HG02884 (cell line): Measurements from ENCODE around the gene TNFRSF18.
"Not testable (repeated sequence)": the region's sequence is repeated elsewhere in the genome, so short reads cannot be mapped to it uniquely, and the experiment has no call there.

Experiments
- ATAC-seq: cut with Tn5 transposase; IDR thresholded peaks from one replicate; pipeline ENCODE4 v1.9.1; 2021; ENCODE audit warnings: mild to moderate bottlenecking, moderate library complexity; ENCODE audit not compliant: unreplicated experiment

TNFRSF18 gene

DNA sequence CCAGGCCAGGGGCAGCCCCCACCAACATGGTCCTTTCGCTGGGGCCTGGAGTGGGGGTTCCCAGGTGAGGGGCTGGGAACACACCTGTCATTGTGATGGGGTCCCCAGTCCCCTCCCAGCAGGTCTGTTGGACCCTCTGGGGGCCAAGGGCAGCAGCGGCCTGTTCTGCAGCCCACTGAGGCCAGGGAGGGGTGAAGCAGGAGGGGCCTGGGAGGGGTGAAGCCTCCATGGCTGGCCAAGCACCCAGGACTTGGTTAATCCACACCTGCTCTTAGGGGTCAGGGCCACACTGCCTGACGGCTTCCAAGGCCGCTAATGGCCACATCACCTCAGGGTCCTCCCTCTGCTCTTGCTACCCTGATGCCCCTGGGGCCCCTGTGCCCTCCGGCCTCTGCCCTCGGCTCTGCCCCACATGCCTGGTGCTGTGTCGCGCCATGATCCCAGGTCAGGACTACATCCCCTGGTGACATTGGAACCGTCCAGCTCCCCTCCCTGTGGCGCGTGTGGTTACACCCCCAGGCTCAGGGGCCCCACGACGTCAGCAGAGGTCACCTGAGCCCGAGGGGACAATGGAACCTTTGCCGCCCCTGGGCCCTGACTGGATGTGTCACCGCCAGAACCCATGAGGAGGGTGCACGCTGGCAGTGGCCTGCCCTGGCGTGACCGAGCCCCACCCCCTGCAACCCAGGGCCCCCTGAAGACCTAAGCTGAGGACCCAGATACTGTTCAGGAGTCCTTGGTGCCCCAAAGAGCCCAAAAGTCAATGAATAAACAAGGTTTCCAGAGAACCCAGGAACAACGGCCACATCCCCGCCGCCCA, 7.0 kb downstream of the TNFRSF18 start:
- no peak for ATAC-seq

GRCh38 chr1:1198423-1199140, 7.8 kb downstream of the TNFRSF18 start:
- no peak for ATAC-seq

DNA sequence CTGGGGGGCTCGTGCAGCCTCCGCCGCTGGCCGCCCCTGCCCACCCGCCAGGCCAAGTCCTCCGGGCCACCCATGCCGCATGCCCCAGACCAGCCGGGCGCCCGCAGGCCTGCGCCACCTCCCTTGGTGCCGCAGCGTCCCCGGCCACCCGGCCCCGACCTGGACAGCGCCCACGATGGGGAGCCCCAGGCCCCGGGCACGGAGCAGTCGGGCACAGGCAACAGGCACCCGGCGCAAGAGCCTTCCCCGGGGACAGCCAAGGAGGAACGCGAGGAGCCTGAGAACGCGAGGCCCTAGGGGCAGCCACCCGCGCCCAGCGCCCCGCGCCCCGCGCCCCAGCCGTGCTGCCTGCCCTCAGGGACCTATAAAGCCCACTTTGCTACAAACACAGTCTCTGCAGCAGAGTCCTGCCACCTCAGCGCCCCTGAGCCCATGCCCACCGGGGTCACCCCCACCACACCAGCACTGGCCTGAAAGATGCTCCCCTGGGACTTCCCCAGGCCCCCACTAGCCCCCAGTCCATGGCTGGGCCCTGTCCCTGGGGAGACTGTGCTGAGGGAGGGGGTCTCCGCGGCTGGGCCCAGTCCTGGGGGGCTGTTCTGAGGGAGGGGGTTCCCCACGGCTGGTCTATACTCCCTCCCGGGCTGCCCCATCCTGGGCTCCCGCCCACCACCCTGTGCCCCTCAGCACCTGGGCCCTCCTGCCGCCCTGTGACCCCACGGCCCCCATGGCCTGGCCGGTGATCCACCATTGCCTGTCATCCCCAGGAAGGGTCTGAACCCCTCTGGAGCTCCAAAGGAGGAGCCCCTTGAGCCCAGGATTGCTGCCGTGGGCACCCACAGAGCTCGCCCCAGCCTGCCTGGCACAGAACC, 8.6 kb downstream of the TNFRSF18 start:
- ATAC-seq, result no peak

DNA sequence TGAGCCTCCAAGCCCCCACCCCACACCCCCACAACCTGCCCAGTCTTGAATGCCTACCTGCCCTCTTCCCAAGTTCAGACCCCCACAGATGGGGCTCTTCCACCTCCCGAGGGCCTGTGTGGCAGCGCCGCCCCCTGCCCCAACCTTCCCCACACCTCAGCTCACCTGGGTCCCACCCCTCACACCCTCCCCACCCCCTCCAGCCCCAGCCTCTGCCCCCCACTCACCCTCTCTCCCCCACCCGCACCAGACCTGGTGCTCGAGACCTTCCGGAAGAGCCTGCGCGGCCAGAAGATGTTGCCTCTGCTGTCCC, 9.2 kb downstream of the TNFRSF18 start:
- no peak for ATAC-seq

GRCh38 chr1:1196431-1197187, 9.8 kb downstream of the TNFRSF18 start:
- ATAC-seq, result no peak

DNA sequence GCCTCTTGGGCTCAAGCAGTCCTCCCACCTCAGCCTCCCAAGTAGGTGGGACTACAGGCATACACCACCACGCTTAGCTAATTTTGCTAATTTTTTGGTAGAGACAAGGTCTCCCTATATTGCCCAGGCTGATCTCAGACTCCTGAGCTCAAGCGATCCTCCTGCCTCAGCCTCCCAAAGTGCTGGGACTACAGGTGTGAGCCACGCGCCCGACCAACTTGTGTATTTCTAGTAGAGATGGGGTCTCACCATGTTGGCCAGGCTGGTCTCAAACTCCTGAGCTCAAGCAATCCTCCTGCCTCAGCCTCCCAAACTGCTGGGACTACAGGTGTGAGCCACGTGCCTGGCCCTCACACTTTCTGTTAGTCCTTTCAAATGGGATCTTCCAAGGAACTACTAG, 10.7 kb downstream of the TNFRSF18 start:
- ATAC-seq, result not testable (repeated sequence)

DNA sequence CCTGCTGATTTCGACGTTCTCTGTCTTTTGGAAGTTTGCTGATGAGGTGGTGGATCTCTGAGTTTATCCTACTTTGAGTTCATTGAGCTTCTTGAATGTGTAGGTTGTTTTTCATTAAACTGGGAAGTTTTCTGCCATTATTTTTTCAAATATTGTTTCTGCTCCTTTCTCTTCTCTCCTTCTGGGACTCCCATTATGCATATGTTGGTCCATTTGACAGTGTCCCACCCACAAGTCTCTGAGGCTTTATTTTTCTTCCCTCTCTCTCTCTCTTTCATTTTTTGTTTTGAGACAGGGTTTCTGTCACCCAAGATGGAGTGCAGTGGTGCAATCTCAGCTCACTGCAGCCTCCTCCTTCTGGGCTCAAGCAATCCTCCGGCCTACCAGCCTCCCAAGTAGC, 11.7 kb downstream of the TNFRSF18 start:
- no peak for ATAC-seq

DNA sequence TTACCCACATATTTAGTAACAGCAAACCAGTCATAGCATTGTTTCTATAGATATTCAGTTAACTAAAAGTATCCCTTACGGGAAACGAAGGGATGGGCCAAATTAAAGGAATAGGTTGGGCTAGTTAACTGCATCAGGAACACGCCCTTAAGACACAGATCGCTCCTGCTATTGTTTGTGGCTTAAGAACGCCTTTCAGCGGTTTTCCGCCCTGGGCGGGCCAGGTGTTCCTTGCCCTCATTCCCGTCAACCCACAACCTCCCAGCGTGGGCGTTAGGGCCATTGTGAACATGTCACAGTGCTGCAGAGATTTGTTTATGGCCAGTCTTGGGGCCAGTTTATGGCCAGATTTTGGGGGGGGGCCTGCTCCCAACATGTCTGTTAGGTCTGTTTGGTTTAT, 14.7 kb downstream of the TNFRSF18 start:
- ATAC-seq, result no peak

GRCh38 chr1:1189111-1189510, 17.3 kb downstream of the TNFRSF18 start:
- no peak for ATAC-seq

GRCh38 chr1:1187938-1188337, 18.5 kb downstream of the TNFRSF18 start:
- ATAC-seq, result no peak

GRCh38 chr1:1185101-1185765, 21.2 kb downstream of the TNFRSF18 start:
- ATAC-seq, result no peak

GRCh38 chr1:1183833-1184775, 22.3 kb downstream of the TNFRSF18 start:
- no peak for ATAC-seq

DNA sequence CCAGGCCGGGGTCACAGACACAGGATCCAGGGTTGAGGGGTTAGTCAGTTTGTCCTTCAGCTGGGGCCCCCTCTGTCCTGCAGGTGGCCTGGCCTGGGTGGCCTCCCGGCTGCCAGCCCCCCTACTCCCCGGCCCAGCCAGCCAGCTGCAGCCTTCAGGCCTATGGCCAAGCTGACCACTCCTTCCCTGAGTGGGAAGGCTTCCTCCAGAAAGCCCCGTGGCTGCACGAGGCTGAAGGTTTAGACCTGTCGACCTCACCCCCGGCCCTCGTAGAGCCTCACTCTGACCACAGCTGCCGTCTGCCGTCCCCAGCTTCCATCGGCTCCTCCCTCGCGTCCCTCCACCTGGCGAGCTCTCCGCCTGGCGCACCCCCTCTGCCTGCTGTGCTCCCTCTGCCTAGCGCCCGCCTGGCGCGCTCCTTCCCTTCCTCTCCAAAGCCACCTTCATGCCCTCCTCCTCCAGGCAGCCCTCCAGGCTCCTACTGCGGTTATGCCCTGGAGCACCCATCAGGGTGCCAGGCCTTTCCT, 23.1 kb downstream of the TNFRSF18 start:
- no peak for ATAC-seq

- no peak for ATAC-seq
These were observed 23.7 kb downstream of the TNFRSF18 start for GRCh38 chr1:1182491-1183220.

- ATAC-seq, result no peak
These were observed 24.4 kb downstream of the TNFRSF18 start for GRCh38 chr1:1181938-1182410.

DNA sequence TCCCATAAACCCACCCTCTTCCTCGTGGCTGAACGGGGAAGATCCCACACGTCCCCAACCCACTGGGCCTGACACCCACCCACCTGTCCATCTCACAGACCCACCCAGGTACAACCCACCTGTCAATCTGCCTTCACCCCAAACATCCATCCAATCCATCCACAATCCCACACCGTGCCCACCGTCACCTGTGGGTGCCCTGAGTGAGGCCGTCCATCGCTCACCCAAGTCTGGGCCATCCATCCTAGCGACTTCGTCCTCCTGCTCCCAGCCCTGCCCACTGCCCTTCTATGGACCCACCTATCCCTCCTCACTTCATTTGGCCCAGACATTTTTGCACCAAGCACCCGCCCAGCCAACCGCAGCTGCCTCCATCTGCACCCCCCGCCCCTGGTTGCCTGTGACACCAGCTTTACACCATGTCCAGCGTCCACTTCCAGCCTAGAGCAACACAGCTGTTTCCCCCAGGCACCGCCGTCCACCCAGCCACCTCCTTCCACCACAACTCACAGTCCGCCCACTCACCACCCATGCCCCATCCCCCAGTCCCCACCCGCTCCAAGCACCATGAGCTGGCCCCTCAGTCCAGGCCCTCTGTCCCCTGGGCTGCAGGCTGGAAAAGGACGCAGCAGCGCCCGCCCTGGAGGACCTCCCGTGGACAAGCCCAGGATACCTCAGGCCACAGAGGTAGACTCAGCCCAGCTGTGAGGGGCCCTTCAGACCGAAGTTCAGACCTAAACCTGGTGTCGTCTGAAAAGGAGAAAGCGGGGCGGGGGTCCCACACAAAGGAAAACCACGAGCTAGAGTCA, 25.1 kb downstream of the TNFRSF18 start:
- ATAC-seq, result no peak
